OCI-LY1 (cell line): ENCODE measurements around the gene JAKMIP1.
"Not testable (repeated sequence)": the region's sequence is repeated elsewhere in the genome, so short reads cannot be mapped to it uniquely, and the experiment has no call there.

ENCODE experiments used
- EZH2 ChIP-seq: fragments of 200-600 bp; sonication (generic), shearing (Covaris generic); IDR thresholded peaks from 2 replicates; pipeline ENCODE4 v1.8.0; 2017; ENCODE audit warnings: borderline replicate concordance, mixed run types, mild to moderate bottlenecking, antibody characterized with exemption, low read length, moderate library complexity, mixed read lengths
- TF ChIP-seq, protein P1 (sequence below): fragments of 200-600 bp; sonication (generic), shearing (Covaris generic); IDR thresholded peaks from 2 replicates; pipeline ENCODE4 v1.5.1; 2017; ENCODE audit warnings: mild to moderate bottlenecking, antibody characterized with exemption, low read length, moderate library complexity, mixed read lengths

DNA sequence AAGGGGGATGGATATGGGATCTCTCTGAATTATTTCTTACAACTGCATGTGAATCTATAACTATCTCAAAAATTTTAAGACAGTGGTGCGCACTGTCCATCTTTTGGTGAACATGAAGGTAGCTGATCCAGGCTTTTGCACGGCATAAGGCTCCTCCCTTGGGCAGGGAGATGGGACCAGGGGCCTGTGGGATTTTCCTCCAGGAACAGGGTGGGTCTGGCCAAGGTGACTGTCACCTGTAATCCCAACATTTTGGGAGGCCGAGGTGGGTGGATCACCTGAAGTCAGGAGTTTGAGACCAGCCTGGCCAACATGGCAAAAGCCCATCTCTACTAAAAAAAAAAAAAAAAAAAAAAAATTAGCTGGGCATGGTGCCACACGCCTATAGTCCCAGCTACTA lies 8.9 kb upstream of the JAKMIP1 start:
- TF ChIP-seq, protein P1, sequence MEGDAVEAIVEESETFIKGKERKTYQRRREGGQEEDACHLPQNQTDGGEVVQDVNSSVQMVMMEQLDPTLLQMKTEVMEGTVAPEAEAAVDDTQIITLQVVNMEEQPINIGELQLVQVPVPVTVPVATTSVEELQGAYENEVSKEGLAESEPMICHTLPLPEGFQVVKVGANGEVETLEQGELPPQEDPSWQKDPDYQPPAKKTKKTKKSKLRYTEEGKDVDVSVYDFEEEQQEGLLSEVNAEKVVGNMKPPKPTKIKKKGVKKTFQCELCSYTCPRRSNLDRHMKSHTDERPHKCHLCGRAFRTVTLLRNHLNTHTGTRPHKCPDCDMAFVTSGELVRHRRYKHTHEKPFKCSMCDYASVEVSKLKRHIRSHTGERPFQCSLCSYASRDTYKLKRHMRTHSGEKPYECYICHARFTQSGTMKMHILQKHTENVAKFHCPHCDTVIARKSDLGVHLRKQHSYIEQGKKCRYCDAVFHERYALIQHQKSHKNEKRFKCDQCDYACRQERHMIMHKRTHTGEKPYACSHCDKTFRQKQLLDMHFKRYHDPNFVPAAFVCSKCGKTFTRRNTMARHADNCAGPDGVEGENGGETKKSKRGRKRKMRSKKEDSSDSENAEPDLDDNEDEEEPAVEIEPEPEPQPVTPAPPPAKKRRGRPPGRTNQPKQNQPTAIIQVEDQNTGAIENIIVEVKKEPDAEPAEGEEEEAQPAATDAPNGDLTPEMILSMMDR, result not testable (repeated sequence)
- TF ChIP-seq EZH2, result not testable (repeated sequence)
